Measurements from ENCODE around the gene SUGCT.
"Not testable (repeated sequence)": the region's sequence is repeated elsewhere in the genome, so short reads cannot be mapped to it uniquely, and the experiment has no call there.

Gene SUGCT

DNA sequence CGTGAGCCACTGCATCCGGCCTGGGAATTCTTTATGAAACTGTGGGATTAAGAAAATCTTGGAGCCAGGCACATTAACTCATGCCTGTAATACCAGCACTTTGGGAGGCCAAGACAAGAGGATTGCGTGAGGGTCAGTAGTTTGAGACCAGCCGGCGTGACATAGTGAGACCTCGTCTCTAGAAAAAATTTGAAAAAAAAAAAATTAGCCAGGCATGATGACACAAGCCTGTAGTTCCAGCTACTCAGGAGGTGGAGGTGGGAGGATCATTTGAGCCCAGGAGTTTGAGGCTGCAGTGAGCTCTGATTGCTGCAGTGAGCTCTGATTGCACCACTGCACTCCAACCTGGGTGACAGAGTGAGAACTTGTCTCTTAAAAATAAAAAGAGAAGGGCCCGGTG, 69.8 kb downstream of the SUGCT start:
- no peak for DNase-seq

DNA sequence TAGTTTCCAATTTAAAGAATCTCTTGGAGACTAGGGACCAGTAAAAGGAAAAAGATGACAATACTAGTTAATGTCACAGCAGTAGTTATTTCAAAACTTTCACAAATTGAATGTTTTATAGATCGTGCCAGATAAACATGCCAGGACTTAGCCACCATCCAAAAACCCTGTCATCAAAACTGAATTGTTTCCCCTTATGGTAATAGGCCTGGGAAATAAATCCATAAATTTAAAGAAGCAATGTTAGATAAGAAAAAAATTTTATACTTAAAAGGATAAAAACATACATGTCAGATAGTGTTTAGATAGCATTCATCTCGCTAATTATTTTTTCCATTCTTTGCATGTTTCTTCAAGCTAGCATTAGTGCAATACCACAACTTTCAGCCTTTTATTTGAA, 71.2 kb downstream of the SUGCT start:
- no peak for DNase-seq

DNA sequence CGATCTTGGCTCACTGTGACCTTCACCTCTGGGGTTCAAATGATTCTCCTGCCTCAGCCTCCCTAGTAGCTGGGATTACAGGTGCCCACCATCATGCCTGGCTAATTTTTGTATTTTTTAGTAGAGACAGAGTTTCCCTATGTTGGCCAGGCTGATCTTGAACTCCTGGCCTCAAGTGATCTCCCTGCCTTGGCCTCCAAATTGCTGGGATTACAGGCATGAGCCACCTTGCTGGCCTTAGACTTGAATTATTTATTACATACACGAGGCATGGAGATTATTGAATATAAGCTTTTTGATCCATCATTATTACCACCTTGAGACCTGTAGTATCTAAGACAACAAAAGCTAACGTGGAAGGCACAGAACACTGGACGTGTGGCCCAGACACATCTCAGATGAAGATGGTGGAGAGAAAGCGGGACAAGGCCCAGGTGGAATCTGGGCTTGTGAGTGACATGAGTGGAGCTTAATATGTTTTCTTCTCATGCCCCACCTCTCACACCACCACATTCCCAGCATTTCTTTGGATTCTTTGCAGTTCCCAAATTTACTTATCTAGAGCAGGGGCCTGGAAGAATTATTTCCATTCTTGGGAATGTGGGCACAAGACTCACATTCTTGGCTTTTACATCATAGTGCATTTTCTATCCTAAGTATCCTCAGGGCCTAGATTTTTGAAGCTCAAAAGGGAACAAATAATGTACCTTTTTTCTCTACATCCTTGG, 76.6 kb downstream of the SUGCT start:
- DNase-seq = no peak

- no peak for DNase-seq
These were observed 78.5 kb downstream of the SUGCT start for GRCh38 chr7:40213291-40213690.

DNA sequence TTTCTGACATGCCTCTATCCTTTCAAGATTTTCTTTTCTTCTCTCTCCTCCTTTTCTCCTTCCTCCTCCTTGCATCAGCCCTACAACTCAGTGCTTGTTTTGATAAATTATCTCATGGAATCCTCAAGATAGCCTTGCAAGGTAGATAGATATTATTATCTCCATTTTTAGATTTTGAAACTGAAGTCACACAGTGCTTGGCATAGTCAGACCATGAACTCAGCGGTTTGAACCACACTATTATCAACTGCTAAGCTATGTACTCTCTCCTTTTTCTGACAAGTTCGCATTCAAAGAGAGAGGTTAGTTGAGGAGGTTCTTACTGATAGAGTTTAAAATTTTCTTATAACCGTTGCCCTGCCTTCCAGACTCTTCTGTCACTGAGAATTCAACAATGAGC, 79.1 kb downstream of the SUGCT start:
- DNase-seq = no peak

DNA sequence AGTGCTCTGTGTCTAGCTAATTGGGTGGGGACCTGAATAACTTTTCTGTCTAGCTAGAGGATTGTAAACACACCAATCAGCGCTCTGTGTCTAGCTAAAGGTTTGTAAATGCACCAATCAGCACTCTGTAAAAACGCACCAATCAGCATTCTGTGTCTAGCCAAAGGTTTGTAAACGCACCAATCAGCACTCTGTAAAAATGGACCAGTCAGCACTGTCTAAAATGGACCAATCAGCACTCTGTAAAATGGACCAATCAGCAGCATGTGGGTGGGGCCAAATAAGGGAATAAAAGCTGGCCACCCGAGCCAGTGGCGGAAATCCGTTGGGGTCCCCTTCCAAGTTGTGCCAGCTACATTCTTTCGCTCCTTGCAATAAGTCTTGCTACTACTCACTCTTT, 83.8 kb downstream of the SUGCT start:
- not testable (repeated sequence) for DNase-seq

DNA sequence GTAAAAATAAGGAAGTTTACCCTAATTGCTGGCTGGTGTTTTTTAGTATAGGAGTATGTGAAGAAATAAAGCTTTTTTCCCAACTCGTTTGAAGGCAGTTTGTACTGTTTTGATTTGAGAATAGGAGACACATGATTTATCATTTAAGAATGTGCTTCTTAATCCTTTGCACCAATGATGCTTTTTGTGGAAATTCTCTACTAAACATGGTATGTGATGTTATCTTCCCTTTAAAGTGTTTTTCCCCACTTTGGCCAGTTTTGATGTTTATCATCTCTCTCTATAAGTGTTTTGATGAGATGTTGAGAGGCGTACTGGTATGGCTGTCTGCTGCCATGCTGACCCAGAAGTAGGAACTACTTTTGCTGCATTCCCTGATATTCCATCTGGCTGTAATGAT, 85.1 kb downstream of the SUGCT start:
- DNase-seq = no peak

- DNase-seq = no peak
These were observed 85.7 kb downstream of the SUGCT start for GRCh38 chr7:40220421-40220911.

DNA sequence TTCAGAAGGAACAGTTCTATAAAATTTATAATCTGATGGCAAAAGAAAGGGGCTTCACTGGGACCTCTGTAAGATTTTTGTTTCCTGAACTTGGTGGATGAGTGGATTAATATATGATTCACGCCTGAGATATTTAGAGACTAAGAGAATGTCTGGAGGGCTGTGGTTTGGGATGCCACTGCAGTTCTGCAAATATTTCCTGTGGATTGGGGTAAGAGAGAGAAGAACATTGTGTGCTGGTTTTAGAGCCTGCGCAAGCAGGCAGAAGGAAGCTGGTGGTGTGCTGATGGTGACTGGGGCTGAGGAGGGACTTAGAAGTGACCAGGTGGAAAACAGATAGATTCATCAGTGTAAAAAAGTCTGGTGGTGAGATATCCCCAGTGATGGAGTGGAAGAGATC, 87.0 kb downstream of the SUGCT start:
- DNase-seq = no peak

GRCh38 chr7:40223451-40224127, 88.8 kb downstream of the SUGCT start:
- no peak for DNase-seq

DNA sequence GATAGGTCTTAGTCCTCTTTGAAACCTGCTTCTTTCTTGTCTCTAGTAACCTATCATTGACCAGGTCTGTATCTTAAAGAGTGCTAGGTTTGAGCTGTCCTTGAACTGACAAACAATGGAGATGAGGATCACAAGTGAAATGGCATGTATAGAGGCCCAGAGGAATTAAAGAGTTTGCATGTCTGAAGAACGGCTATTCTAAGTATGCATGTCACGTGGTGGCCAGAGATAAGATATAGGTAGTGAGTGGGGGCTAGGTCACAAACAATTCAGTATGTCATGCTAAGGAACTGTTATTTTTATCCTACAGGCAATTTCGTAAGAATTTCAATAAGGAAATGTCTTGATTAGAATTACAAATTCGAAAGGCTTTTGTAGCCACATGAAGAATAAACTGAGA, 95.3 kb downstream of the SUGCT start:
- DNase-seq = no peak

- DNase-seq = no peak
These were observed 97.0 kb downstream of the SUGCT start for GRCh38 chr7:40231796-40232195.

DNA sequence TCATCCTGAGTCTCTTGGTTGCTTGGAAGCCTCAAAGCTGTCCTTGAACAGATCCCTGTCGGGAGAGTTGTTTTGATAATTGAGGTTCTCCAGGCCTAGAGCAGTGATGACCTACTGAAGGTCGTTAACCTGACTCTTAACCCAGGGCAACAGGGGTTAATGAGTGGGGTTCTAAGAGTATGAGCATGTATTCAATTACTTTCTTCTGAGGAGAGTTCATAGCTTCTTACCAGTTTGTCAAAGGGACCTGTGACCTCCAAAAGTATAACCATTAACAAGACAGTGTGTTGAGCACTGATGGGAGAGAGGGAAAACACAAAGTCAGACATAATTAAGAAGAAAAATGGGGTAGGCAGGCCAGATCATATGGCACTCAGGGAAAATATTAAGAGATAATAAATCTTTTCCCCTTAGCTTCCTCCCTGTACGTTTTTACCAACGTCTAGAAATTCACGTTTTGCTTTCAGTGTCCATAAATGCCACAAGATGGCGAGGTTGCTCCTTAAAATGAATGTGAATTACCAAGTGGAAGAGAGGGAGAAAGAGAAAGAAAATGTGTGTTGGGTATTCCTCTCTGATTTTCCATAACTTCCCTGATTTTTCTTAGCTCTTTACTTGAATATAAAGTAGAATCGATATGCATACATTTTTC, 97.6 kb downstream of the SUGCT start:
- DNase-seq = peak; percentile 33

DNA sequence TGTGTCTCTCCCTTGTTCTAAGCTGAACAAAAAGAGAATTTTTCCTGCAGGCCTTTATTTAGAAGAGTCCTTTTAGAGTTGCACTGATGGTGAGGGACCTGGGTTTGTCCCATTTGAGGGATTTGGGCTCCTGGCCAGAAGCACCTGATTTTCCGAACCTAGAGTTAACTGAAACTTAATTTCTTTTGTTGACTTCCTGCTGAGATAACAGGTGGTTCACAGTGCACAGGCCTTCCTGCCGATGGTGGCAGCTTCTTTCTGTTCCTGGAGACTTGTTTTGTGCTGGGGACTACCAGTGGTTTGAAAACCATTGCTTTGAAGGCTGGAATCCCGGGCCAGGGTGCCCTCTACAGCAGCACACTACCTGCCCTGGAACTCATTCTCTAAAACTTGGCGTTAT, 99.2 kb downstream of the SUGCT start:
- DNase-seq = no peak

- DNase-seq = no peak
These were observed 99.9 kb downstream of the SUGCT start for GRCh38 chr7:40234666-40235065.

DNA sequence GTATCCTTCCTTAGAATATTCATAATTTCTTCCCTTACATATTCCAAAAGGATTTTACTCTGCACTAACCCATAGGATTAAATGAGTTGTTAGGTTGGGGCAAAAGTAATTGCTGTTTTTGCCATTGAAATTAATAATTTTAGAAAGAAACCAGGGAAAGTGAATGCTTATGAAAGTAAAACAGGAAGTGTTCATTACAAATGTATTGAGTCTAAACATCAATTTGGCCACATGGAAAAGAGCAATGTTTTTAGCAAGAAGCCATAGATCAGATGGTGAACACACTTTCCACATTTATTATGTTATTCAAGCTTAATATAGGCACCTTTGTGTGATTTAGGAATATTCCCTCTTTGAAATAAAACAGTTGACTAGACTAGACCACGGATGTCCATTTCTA, 102.9 kb downstream of the SUGCT start:
- no peak for DNase-seq

DNA sequence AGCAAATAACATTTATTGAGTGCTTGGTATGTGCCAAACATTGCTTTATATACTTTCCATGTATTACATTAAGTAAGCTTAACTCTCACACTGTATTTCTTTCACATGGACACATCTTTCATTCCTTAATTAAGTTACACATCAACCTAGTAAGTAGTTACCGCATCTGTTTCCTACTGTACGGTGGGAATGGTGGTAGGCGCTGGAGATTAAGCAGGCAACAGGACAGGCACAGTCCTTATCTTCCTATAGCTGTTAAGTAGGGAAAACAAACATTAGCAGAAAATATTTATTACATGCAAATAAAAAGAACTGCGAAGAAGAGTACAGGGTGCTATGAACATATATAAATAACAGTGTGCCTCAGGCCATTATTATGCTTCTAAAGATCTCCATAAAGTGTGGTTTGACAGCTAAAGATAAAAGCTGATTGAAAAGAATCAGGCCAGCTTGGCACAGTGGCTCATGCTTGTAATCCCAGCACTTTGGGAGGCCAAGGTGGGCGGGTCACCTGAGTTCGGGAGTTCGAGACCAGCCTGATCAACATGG, 105.0 kb downstream of the SUGCT start:
- no peak for DNase-seq

GRCh38 chr7:40243076-40243475, 108.3 kb downstream of the SUGCT start:
- no peak for DNase-seq

DNA sequence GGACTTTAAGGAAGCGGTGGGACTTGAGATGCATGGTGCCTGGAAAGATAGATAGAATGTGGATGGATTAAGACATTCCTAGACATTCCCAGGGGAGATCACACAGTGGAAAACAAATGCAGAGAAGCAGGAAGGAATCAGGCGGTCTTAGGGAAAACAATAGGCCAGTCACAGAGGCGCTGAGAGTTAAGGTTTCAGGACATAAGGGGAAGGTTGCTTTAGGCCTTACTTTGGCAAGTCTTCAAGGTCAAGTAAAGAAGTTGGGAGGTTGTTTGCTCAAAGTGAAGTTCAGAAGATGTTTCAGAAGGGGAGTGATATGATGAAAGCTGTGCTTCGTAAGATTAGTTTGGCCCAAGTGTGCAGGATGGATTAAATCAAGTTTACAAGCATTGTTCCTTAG, 109.4 kb downstream of the SUGCT start:
- DNase-seq = no peak

DNA sequence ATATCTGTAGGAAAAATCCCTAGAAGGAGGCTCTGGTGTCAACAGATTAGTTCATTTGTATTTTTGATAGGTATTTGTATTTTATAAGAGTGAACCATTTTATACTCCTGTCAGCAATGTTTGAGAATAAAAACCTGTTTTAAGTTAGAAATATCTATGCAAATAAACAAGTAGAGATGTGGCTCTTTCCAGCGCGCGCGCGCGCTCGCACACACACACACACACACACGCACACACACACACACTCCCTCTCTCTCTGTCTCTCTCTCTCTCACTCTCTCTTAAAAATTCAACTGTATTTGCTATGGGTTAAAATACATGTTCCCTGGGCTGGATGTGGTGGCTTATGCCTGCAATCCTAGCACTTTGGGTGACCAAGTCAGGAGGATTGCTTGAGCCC, 113.9 kb downstream of the SUGCT start:
- no peak for DNase-seq

DNA sequence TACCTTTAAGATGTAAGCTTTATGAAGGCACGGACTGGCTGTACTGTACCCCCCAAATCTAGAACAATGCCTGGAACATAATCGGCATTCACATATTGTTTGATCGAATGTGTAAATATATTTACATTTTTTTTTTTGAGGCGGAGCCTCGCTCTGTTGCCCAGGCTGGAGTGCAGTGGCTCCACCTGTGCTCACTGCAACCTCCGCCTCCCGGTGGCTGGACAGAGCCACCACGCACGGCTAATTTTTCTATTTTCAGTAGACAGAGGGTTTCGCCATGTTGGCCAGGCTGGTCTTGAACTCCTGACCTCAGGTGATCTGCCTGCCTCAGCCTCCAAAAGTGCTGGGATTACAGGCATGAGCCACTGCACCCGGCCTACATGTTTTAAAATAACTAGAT, 118.6 kb downstream of the SUGCT start:
- DNase-seq = not testable (repeated sequence)

GRCh38 chr7:40263752-40264390, 129.1 kb downstream of the SUGCT start:
- no peak for DNase-seq

DNA sequence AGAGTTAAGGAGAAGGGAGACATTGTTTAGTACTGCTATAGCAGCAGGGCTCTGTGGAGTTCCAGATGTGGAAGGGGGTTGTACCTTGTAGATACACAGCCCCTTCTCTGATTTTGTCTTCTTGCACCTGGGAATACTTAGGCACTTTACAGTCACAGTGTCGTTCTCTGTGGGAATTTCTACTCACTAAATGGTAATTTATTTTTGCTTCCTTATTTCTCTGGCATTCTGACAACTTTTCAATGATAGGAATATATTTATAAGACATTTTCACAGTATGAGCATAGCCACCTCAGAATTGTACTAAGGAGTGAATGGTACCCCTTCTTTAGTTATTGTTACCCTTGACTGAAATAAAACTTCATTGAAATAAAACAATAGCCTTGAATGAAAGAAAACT, 132.8 kb downstream of the SUGCT start:
- no peak for DNase-seq
